ENCODE results near the gene CDKL1.
"Not testable (repeated sequence)": the region's sequence is repeated elsewhere in the genome, so short reads cannot be mapped to it uniquely, and the experiment has no call there.

CDKL1 gene

DNA sequence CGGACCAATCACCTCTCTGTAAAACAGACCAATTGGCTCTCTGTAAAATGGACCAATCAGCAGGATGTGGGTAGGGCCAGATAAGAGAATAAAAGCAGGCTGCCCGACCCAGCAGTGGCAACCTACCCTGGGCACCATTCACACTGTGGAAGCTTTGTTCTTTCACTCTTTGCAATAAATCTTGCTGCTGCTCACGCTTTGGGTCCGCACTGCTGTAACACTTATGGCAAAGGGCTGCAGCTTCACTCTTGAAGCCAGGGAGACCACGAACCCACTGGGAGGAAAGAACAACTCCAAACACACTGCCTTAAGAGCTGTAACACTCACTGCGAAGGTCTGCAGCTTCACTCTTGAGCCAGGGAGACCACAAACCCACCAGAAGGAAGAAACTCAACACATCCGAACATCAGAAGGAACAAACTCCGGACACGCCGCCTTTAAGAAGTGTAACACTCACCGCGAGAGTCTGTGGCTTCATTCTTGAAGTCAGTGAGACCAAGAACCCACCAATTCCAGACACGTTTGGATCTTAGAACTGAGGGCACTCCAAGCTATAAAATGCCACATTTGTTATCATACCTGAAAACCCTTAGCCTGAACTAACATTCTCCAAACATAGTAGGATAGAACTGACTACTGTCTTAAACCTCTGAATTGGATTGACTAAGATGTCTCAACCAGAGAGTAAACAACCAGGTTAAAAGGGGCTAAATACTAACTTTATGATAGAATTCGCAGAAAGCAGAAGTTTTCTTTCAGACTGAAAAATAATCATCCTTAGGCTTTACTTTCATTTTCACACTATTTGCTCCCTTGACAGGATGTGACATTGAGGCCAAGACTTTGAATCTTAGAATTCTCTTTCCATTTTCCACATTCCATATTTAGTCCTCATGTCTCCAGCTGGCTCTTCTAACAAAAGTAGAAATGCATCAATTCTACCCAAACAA lies 33.6 kb downstream of the CDKL1 start:
- Histone ChIP-seq H3K4me1 (peaks cover 0 to 13% (median 1%) of the 10 kb centered on the region in 4 donors), H3K9me3 (no peaks in the 10 kb centered on the region), H3K4me3 (peak overlapping the region; percentile 25 to 27), H3K27ac (peak overlapping the region; percentile 3 to 46), H3K36me3 (peaks cover 0 to 2% (median 0%) of the 10 kb centered on the region in 3 donors), H3K27me3 (no peaks in the 10 kb centered on the region)
- intact Hi-C loops (cut with DNase I; ENCODE audit: low total_unique reads), result no loop called here
- DNase-seq, result no peak
- TF ChIP-seq CTCF (IDR thresholded peaks at IDR 0.05), result no peak

DNA sequence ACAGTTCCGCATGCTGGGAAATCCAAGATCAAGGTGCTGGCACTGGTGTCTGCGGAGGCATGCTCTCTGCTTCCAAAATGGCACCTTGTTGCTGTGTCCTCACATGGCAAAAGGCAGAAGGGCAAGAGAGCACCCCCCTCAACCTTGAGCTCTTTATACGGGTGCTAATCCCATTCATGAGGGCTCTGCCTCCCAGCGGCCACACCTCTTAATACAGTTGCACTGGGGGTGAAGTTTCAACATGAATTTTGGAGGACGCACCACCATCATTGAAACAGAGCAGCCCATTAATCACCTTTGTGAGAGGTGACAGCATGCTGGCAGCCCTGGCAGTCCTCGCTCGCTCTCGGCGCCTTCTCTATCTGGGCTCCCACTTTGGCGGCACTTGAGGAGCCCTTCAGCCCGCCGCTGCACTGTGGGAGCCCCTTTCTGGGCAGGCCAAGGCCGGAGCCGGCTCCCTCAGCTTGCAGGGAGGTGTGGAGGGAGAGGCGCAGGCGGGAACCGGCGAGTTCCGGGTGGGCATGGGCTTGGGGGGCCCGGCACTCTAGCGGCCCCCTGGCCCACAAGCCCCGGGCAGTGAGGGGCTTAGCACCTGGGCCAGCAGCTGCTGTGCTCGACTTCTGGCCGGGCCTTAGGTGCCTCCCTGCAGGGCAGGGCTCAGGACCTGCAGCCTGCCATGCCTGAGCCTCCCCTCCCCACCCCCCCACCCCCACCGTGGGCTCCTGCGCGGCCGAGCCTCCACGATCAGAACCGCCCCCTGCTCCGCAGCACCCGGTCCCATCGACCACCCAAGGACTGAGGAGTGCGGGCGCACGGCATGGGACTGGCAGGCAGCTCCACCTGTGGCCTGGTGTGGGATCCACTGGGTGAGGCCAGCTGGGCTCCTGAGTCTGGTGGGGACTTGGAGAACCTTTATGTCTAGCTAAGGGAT lies 34.9 kb downstream of the CDKL1 start:
- intact Hi-C loops (cut with DNase I; ENCODE audit: low total_unique reads); H3K27ac ChIP-seq; H3K36me3 ChIP-seq; DNase-seq; H3K9me3 ChIP-seq; H3K27me3 ChIP-seq; H3K4me3 ChIP-seq: not testable (repeated sequence)
- H3K4me1 ChIP-seq, result peaks cover 0 to 13% (median 1%) of the 10 kb centered on the region in 4 donors

DNA sequence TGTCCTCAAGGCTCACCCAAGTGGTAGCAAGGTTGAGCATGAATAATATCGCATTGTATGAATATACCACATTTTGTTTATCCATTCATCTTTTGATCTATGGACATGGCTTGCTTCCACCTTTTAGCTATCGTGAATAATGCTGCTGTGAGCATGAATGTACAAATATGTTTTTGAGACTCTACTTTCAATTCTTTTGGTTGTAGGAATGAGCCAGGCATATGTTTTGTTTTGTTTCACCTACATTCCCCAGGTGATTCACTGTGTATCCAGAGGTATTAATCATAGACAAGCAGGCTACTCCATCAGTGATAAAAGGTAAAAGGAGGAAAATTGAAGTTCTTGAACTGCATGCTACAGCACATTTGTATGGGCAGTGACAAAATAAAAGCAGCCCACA lies 35.8 kb downstream of the CDKL1 start:
- TF ChIP-seq CTCF (IDR thresholded peaks at IDR 0.05), result no peak
- H3K36me3 ChIP-seq, result peaks cover 0 to 3% (median 0%) of the 10 kb centered on the region in 3 donors
- peaks cover 0 to 13% (median 1%) of the 10 kb centered on the region in 4 donors for H3K4me1 ChIP-seq
- no peak overlapping the region for H3K4me3 ChIP-seq
- H3K27ac ChIP-seq, result no peak overlapping the region
- intact Hi-C loops (cut with DNase I; ENCODE audit: low total_unique reads), result no loop called here
- H3K27me3 ChIP-seq, result no peaks in the 10 kb centered on the region
- H3K9me3 ChIP-seq, result no peaks in the 10 kb centered on the region
- DNase-seq, result no peak

- intact Hi-C loops (cut with DNase I; ENCODE audit: low total_unique reads), result no loop called here
- no peak for DNase-seq
- no peaks in the 10 kb centered on the region for H3K27me3 ChIP-seq
- peaks cover 0 to 3% (median 0%) of the 10 kb centered on the region in 3 donors for H3K36me3 ChIP-seq
- H3K4me1 ChIP-seq, result peaks cover 0 to 13% (median 1%) of the 10 kb centered on the region in 4 donors
- TF ChIP-seq CTCF (IDR thresholded peaks at IDR 0.05), result no peak
- no peaks in the 10 kb centered on the region for H3K9me3 ChIP-seq
- no peak overlapping the region for H3K4me3 ChIP-seq
- H3K27ac ChIP-seq, result no peak overlapping the region
Observed at GRCh38 chr14:50360093-50360492, 36.6 kb downstream of the CDKL1 start.

- no peaks in the 10 kb centered on the region for H3K9me3 ChIP-seq
- TF ChIP-seq CTCF (IDR thresholded peaks at IDR 0.05), result no peak
- peaks cover 0 to 3% (median 0%) of the 10 kb centered on the region in 3 donors for H3K36me3 ChIP-seq
- H3K4me1 ChIP-seq, result peaks cover 0 to 13% (median 1%) of the 10 kb centered on the region in 4 donors
- H3K27ac ChIP-seq, result no peak overlapping the region
- H3K4me3 ChIP-seq, result no peak overlapping the region
- no peaks in the 10 kb centered on the region for H3K27me3 ChIP-seq
- intact Hi-C loops (cut with DNase I; ENCODE audit: low total_unique reads), result no loop called here
- DNase-seq, result no peak
Observed at GRCh38 chr14:50359631-50360030, 37.0 kb downstream of the CDKL1 start.

Data from tibial artery (tissue), 4 donors.